Stimulated activated CD8-positive, alpha-beta memory T cell treated with anti-CD3 and anti-CD28 coated beads, Interleukin-4, amount 100 ng/mL, for 48 hours (primary cell): Measurements from ENCODE around the gene LAIR1.
"Not testable (repeated sequence)": the region's sequence is repeated elsewhere in the genome, so short reads cannot be mapped to it uniquely, and the experiment has no call there.

Experiments
- DNase-seq: peaks from one replicate; pipeline ENCODE4 v3.0.0-alpha.2; 2020

Gene LAIR1

DNA sequence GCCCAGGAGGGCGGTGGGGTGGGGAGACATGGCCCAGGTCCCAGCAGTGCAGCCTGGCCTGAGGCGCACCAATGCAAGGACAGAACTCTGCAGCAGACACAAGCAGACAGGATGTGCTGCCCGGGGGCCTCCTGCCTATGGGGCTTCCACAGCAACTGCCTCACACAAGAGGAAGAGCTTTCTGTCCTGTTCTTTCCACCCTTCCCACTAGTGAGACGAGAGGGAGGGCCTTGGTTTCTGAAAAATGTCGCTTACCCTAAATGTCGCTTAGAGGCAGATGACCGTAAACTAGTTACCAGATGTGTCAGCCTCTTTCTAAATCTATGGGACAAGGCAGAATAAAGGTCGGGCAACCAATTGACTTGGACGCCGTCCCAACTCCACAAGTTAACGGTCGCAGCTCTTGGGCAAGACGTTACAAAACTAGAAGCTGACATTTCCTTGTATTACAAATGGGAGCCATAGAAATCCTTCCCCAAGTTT, at the start of gene LAIR1:
Gene LAIR1, minus strand, starts transcription at position 157 of the 483 bp plus-strand sequence. Its CDS starts 127 bp downstream, at position 30.
- peak; percentile 66 for DNase-seq

GRCh38 chr19:54414156-54414555, 49.4 kb upstream of the LAIR1 start:
- DNase-seq: no peak

DNA sequence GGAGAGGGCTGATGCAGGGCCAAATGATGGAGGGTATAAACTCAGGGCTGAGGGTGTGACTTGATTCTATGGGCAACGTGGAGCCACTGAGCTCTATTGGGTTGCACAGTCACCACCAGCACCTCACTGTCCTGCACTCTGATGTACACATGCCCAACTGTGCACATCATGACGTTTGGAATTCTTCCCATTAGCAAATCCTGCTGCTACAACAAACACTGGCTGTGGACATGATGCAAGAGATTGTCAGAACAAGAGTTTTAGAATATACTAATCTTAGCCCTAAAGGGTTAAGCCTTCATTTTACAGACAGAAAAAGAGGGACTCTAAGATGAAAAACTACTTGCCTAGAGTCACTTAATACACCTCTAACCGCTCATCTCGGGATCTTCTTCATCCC, 48.1 kb upstream of the LAIR1 start:
- DNase-seq: no peak

GRCh38 chr19:54411033-54411432, 46.3 kb upstream of the LAIR1 start:
- no peak for DNase-seq

GRCh38 chr19:54408456-54409026, 43.8 kb upstream of the LAIR1 start:
- no peak for DNase-seq

DNA sequence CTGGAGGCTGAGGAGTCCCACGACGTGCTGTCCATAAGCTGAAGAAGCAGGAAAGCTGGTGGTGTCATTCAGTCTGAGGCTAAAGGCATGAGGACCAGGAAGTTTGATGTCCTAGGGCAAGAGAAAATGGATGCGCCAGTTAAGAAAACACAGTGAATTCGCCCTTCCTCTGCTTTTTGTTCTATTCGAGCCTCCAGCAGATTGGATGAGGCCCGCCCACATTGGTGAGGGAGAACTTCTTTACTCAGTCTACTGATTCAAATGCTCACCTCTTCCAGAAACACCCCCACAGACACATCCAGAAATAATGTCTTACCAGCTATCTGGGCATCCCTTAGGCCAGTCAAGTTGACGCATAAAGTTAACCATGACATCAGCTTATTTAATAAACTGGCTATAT, 43.0 kb upstream of the LAIR1 start:
- no peak for DNase-seq

DNA sequence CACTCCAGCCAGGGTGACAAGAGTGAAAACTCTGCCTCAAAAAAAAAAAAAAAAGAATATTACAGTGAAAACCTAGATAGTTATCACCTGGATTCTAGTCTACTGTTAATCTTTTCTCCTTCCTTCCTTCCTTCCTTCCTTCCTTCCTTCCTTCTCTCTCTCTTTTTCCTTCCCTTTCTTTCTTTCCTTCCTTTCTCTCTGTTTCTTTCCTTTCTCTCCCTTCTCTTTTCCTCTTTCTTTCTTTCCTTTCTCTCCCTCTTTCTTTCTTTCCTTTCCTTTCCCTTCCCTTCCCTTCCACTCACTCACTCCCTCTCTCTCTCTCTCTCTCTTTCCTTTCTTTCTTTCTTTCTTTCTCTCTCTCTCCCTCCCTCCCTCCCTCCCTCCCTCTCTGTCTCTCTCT, 40.9 kb upstream of the LAIR1 start:
- DNase-seq: no peak

- DNase-seq: no peak
These were observed 38.3 kb upstream of the LAIR1 start for GRCh38 chr19:54403054-54403453.

DNA sequence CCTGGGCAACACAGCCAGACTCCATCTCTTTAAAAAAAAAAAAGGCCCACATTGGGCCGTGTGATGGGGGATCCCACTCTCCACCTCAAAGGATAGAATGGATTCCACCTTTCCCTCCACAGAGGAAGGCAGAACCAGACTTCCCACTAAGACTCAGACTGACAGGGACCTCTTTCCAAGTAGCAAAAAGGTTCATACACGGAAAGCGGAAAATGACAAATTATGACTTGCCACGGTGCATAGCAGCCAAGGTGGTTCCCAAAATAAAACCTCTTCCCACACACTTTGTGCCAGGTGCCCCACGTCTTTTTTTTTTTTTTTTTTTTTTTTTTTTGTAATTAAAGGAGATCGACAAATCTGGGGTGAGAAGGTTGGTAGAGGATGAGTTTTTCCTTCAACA, 36.2 kb upstream of the LAIR1 start:
- DNase-seq: no peak

GRCh38 chr19:54399189-54399588, 34.5 kb upstream of the LAIR1 start:
- no peak for DNase-seq

DNA sequence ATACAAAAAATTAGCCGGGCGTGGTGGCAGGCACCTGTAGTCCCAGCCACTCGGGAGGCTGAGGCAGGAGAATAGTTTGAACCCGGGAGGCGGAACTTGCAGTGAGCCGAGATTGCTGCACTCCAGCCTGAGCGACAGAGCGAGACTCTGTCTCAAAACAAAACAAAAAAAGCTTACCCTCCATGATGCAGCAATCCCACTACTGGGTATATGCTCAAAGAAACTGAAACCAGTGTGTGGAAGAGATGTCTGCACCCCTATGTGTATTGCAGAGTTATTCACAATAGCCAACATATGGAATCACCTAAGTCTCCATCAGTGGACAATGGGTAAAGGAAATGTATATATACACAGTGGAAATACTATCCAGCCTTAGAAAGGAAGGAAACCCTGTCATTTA, 31.0 kb upstream of the LAIR1 start:
- no peak for DNase-seq

GRCh38 chr19:54393381-54393780, 28.6 kb upstream of the LAIR1 start:
- no peak for DNase-seq

DNA sequence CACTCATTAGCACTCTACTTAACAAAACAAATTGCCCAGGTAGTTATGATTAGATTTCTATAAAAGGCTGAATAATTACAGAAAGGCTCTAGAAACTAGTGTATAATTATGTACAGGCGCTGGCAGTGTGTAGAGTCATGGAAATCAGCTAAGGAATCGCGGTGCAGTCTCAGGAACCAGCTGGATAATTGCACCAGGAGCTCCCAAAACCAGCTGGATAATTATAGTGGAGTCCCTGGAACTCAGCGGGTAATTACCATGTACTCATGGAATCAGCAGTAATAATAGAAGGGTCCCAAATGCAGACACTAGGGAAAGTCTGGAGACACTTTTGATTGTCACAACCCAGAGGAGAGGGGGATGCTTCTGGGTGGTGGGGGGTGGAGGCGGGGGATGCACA, 27.4 kb upstream of the LAIR1 start:
- DNase-seq: no peak

DNA sequence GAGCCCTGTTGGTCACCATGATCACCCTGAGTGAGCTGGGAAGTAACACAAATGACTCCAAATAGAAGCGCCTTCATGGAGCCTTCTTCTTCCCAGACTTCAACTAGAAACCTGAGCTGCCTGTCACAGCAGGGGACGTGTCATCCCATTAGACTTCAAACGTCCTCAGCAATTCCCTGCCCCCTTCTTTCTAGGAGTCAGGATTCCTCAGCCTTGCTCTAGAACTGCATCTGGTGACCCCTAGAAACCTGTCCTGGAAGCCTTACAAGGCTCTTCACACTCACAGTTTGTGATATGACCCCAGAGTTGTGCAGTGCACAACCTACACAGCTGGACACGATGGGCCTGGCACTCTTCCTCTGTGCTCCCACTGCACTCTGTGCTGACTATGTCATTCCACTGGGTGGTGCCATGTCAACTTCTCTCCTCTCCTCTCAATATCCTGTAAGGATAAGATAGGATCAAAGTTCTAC, 26.9 kb upstream of the LAIR1 start:
- no peak for DNase-seq

- DNase-seq: peak; percentile 73
These were observed 26.3 kb upstream of the LAIR1 start for GRCh38 chr19:54390942-54391577.

DNA sequence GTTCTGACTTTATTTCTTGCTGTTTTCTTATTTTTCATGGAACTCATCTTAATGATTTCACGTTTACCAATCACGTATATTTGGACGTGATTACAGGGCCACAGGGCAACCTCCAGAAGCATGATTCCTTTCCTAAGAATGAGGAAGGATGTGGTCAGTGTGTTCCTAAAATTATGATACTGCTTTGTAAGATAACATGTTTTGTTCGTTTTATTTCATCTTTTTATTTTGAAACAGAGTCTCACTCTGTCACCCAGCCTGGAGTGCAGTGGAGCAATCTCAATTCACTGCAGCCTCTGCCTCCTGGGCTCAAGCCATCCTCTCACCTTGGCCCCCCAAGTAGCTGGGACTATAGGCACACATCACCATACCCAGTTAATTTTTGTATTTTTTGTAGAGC, 24.8 kb upstream of the LAIR1 start:
- DNase-seq: no peak

- DNase-seq: peak; percentile 44
These were observed 24.0 kb upstream of the LAIR1 start for GRCh38 chr19:54388802-54389139.

GRCh38 chr19:54387991-54388801, 23.5 kb upstream of the LAIR1 start:
- peak; percentile 49 for DNase-seq

- no peak for DNase-seq
These were observed 18.6 kb upstream of the LAIR1 start for GRCh38 chr19:54383330-54383729.

GRCh38 chr19:54382041-54382440, 17.3 kb upstream of the LAIR1 start:
- DNase-seq: not testable (repeated sequence)

DNA sequence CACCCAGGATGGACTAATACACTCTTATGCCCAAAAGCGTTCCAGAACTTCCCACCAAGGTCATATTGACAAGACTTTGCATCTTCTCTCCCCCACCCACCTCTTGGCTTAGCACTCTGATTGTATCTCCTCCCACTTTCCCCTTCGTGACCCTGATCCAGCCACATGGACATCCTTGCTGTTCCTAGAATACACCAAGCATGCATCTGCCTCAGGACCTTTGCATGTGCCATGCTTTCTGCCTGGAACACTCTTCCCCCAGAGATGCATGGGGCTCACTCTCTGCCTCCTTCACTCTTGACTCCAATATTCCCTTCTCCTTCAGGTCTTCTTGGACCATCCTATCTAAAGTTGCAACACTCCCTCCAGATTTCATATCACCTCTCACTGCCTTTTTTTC, 16.2 kb upstream of the LAIR1 start:
- DNase-seq: no peak

- no peak for DNase-seq
These were observed 14.5 kb upstream of the LAIR1 start for GRCh38 chr19:54379187-54379678.

DNA sequence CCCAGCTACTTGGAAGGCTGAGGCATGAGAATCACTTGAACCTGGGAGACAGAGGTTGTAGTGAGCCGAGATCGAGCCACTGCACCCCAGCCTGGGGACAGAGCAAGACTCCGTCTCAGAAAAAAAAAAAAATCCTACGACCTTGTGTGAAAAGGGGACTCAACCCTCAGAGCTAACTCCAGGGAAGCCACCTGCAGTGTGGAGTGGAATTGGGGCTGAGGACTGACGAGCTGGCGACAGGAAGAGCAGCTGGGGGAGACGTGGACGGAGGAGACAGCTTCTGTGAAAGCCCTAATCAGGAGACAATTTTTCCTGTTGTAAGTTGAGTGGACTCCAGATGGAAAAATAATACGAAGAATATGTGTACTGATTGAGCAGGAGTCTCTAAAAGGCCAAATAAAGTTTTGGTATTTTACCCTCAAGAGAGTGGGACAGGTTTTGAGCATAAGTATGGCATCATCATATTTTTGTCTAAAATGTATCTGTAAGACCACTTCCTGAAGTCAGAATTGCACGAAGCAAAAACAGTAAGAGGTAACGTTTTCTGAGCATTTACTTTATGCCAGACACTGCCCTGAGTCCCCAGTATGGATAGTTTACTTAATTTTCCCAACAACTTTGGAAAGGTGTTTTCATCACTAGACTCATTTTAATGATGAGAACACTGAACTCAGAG, 12.0 kb upstream of the LAIR1 start:
- no peak for DNase-seq
